IMR-90 (cell line): ENCODE results near the gene CDKL1. TPM values are rescaled to one million over a fixed set of nuclear protein-coding genes. Genes with fewer than 3 reads are reported as not detected.
A peak's percentile ranks its signal among the peaks of the same experiment; 100 is the strongest.

Experiments used
- ATAC-seq: fragments of 200-7000 bp; cut with Tn5 transposase; 2 replicates; pipeline ENCODE4 v1.9.1; 2020; ENCODE audit warnings: low read depth, mild to moderate bottlenecking, moderate library complexity
- BruUV-seq: library from RNA; stranded (reverse); fragments of 400-500 nt; replicated peaks from 2 replicates; lab custom pipeline; 2021; lab: Mats Ljungman, UMichigan
- CTCF ChIA-PET: fragments of 300-600 bp; formaldehyde crosslinking; extraction: SDS; loops from one replicate; lab custom pipeline; 2021; ENCODE audit warnings: antibody characterized with exemption; lab: Yijun Ruan, JAX
- POLR2A ChIA-PET: fragments of 300-600 bp; sonication (Branson Sonifier 250); formaldehyde crosslinking; loops from one replicate; lab custom pipeline; 2022; ENCODE audit warnings: antibody characterized with exemption; ENCODE audit not compliant: unreplicated experiment; lab: Charles Lee
- DNase-seq: peaks from one replicate; pipeline ENCODE4 v3.0.0; 2013
- H2AFZ ChIP-seq: replicated peaks from 2 replicates; pipeline ENCODE3; 2013; ENCODE audit warnings: low read length, mild to moderate bottlenecking; ENCODE audit not compliant: poor library complexity
- H2AK5ac ChIP-seq: 2 replicates; pipeline ENCODE4 v1.6.1; 2013; ENCODE audit warnings: low read depth, low read length, inconsistent platforms
- H2AK9ac ChIP-seq: replicated peaks from 2 replicates; pipeline ENCODE3; 2013; ENCODE audit warnings: mild to moderate bottlenecking, low read depth, low read length, moderate library complexity; ENCODE audit not compliant: poor library complexity
- H2BK120ac ChIP-seq: 2 replicates; pipeline ENCODE4 v1.6.1; 2013; ENCODE audit warnings: low read depth, low read length, inconsistent platforms
- H2BK15ac ChIP-seq: 3 replicates; pipeline ENCODE4 v1.6.1; 2013; ENCODE audit warnings: low read depth, low read length, inconsistent platforms
- H2BK20ac ChIP-seq: 2 replicates; pipeline ENCODE4 v1.6.1; 2013; ENCODE audit warnings: low read depth, mild to moderate bottlenecking, inconsistent platforms, low read length, moderate library complexity
- H2BK5ac ChIP-seq: 2 replicates; pipeline ENCODE4 v1.6.1; 2013; ENCODE audit warnings: mild to moderate bottlenecking, low read depth, low read length, inconsistent platforms; ENCODE audit not compliant: poor library complexity, severe bottlenecking
- H3K14ac ChIP-seq: replicated peaks from 2 replicates; pipeline ENCODE4 v1.6.1; 2013; ENCODE audit warnings: low read depth, low read length, inconsistent platforms
- H3K18ac ChIP-seq: 2 replicates; pipeline ENCODE4 v1.6.1; 2013; ENCODE audit warnings: low read depth, low read length, control low read depth
- H3K23ac ChIP-seq: 2 replicates; pipeline ENCODE4 v1.6.1; 2013; ENCODE audit warnings: low read depth, low read length, inconsistent platforms
- H3K27ac ChIP-seq: 2 replicates; pipeline ENCODE4 v1.5.1; 2013; ENCODE audit warnings: mild to moderate bottlenecking, control low read depth, low read length; ENCODE audit not compliant: insufficient read depth
- H3K27me3 ChIP-seq: 2 replicates; pipeline ENCODE4 v1.6.1; 2013; ENCODE audit warnings: low read length; ENCODE audit not compliant: control insufficient read depth, insufficient read depth
- H3K36me3 ChIP-seq: 2 replicates; pipeline ENCODE4 v1.6.1; 2013; ENCODE audit warnings: low read length, mixed read lengths; ENCODE audit not compliant: control insufficient read depth, insufficient read depth
- H3K4ac ChIP-seq: 2 replicates; pipeline ENCODE4 v1.6.1; 2013; ENCODE audit warnings: low read depth, low read length, inconsistent platforms
- H3K4me1 ChIP-seq: 2 replicates; pipeline ENCODE4 v1.6.1; 2013; ENCODE audit warnings: low read length, mixed read lengths; ENCODE audit not compliant: control insufficient read depth, insufficient read depth
- H3K4me2 ChIP-seq: 2 replicates; pipeline ENCODE4 v1.6.1; 2013; ENCODE audit warnings: low read depth, mild to moderate bottlenecking, control low read depth, low read length, moderate library complexity
- H3K4me3 ChIP-seq: 2 replicates; pipeline ENCODE4 v1.5.1; 2013; ENCODE audit warnings: low read depth, mild to moderate bottlenecking, control low read depth, low read length, moderate library complexity; ENCODE audit not compliant: insufficient read depth
- H3K56ac ChIP-seq: 2 replicates; pipeline ENCODE4 v1.6.1; 2013; ENCODE audit warnings: low read length, inconsistent platforms; ENCODE audit not compliant: insufficient read depth; ENCODE audit errors: extremely low read depth
- H3K79me1 ChIP-seq, 2 experiments: 2 replicates each; pipeline ENCODE4 v1.6.1; 2013; ENCODE audit warnings: low read length in 2 of 2, inconsistent platforms in 1 of 2, low read depth in 1 of 2
- H3K9ac ChIP-seq: 2 replicates; pipeline ENCODE4 v1.6.1; 2013; ENCODE audit warnings: low read depth, low read length, control low read depth
- H3K9me1 ChIP-seq: 2 replicates; pipeline ENCODE4 v1.6.1; 2013; ENCODE audit warnings: low read length, inconsistent platforms; ENCODE audit not compliant: insufficient read depth
- H3K9me3 ChIP-seq: 2 replicates; pipeline ENCODE4 v1.6.1; 2013; ENCODE audit warnings: low read length; ENCODE audit not compliant: control insufficient read depth, insufficient read depth
- H4K20me1 ChIP-seq: 2 replicates; pipeline ENCODE4 v1.6.1; 2013; ENCODE audit warnings: low read length, inconsistent platforms; ENCODE audit not compliant: insufficient read depth
- H4K5ac ChIP-seq: 2 replicates; pipeline ENCODE4 v1.6.1; 2013; ENCODE audit warnings: mild to moderate bottlenecking, low read depth, low read length, control low read depth
- H4K8ac ChIP-seq, 2 experiments: 2 replicates each; pipeline ENCODE4 v1.6.1; 2013; ENCODE audit warnings: low read depth in 2 of 2, low read length in 2 of 2, control low read depth in 1 of 2, inconsistent platforms in 1 of 2
- H4K91ac ChIP-seq: 2 replicates; pipeline ENCODE4 v1.6.1; 2013; ENCODE audit warnings: low read depth, low read length, inconsistent platforms; ENCODE audit not compliant: insufficient read depth
- MAFK ChIP-seq: IDR thresholded peaks from 2 replicates; pipeline ENCODE4 v1.6.1; 2012; ENCODE audit warnings: low read depth, low read length, improper control_type of control experiment
- RCOR1 ChIP-seq: IDR thresholded peaks from 2 replicates; pipeline ENCODE4 v1.6.1; 2012; ENCODE audit warnings: mild to moderate bottlenecking, low read length, improper control_type of control experiment; ENCODE audit not compliant: insufficient replicate concordance
- WGBS, 2 experiments: methylation state at CpG; one replicate each; pipeline versions ENCODE4 v1.1.5 to v1.1.7; 2013; ENCODE audit warnings: missing lambda C conversion rate in 2 of 2; ENCODE audit not compliant: insufficient read length in 1 of 2; ENCODE audit errors: extremely low coverage in 2 of 2; 5-methylcytosine and 5-hydroxymethylcytosine counted together
- dilution Hi-C: fragments of 300-500 bp; cut with HindIII; formaldehyde crosslinking; loops from one replicate; pipeline ENCODE4 v1.14.3; 2018; ENCODE audit warnings: low sequenced_read_pairs; ENCODE audit not compliant: unreplicated experiment
- in situ Hi-C: fragments of 300-500 bp; cut with MboI; formaldehyde crosslinking; loops from 3 replicates; pipeline ENCODE4 v1.14.3; 2019; ENCODE audit warnings: low sequenced_read_pairs, inconsistent platforms, mixed read lengths
- intact Hi-C: fragments of 100-400 bp; cut with micrococcal nuclease; formaldehyde crosslinking; loops from 2 replicates; pipeline ENCODE4 v1.10.0; 2022
- polyA plus RNA-seq, 3 experiments: library from polyadenylated mRNA; depleted of rRNA; stranded (reverse); fragments of >200 nt; gene quantifications; 2 replicates each; pipeline ENCODE4 v1.2.3, GENCODE V29; 2012; ENCODE audit warnings: low replicate concordance in 1 of 3
- total RNA-seq: library from RNA; depleted of rRNA; stranded (reverse); fragments of >200 nt; gene quantifications from 2 replicates; pipeline ENCODE4 v1.2.3, GENCODE V29; 2012
- TF ChIP-seq, protein P1 (sequence below): fragments of 150-350 bp; IDR thresholded peaks from 2 replicates; pipeline ENCODE4 v1.6.1; 2016; ENCODE audit warnings: low read depth, mild to moderate bottlenecking, low read length, moderate library complexity, borderline replicate concordance

The CDKL1 gene
- total and polyA plus RNA-seq, 2 of the 4 experiments (the other 2 are of a cell fraction): 1.9 to 3.8 TPM

DNA sequence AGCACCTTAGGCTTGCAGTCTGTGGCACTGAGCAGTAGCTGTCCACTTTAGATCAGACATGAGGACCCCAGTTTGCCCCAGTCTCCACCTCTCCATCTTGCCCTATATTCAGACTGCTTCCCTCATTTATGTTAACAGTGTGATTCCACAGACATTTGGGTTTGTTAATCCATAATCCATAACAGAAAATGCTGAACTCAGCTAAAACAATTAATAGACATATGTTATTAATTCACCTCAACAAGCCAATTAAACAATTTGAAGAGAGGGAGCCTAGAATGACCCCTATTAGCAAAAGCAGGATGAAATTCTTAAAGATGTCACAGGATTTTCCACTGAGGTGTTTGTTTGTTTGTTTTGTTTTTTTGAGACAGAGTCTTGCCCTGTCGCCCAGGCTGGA lies 9.1 kb downstream of the CDKL1 start:
- H3K79me1 ChIP-seq: peaks cover 0 to 2% of the 10 kb centered on the region in 2 experiments; a peak in 1 of 4 replicates
- intact Hi-C loops: no loop called here
- no peak overlapping the region for H3K14ac ChIP-seq
- no peak overlapping the region for H3K4me2 ChIP-seq
- H2AFZ ChIP-seq: no peak overlapping the region
- no peak overlapping the region for H3K56ac ChIP-seq
- DNase-seq: no peak
- in situ Hi-C loops: no loop called here
- H2BK120ac ChIP-seq: no peak overlapping the region
- H2BK5ac ChIP-seq: no peak overlapping the region
- H3K27ac ChIP-seq: no peak overlapping the region
- no peaks in the 10 kb centered on the region for H3K9me1 ChIP-seq
- H4K8ac ChIP-seq: no peak overlapping the region
- H2AK9ac ChIP-seq: no peak overlapping the region
- no peak overlapping the region for H4K5ac ChIP-seq
- H4K20me1 ChIP-seq: no peaks in the 10 kb centered on the region
- no peak overlapping the region for H3K18ac ChIP-seq
- H2BK20ac ChIP-seq: no peak overlapping the region
- CTCF ChIA-PET: no interaction called here
- H3K4ac ChIP-seq: no peak overlapping the region
- no peak overlapping the region for H3K4me3 ChIP-seq
- no peaks in the 10 kb centered on the region for H3K4me1 ChIP-seq
- TF ChIP-seq RCOR1 (no peak), MAFK (peak; percentile 94)
- TF ChIP-seq, protein P1, sequence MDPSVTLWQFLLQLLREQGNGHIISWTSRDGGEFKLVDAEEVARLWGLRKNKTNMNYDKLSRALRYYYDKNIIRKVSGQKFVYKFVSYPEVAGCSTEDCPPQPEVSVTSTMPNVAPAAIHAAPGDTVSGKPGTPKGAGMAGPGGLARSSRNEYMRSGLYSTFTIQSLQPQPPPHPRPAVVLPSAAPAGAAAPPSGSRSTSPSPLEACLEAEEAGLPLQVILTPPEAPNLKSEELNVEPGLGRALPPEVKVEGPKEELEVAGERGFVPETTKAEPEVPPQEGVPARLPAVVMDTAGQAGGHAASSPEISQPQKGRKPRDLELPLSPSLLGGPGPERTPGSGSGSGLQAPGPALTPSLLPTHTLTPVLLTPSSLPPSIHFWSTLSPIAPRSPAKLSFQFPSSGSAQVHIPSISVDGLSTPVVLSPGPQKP: no peak
- H3K36me3 ChIP-seq: no peaks in the 10 kb centered on the region; the same call in 1 of the 2 replicates
- no peaks in the 10 kb centered on the region for H3K9me3 ChIP-seq
- H3K9ac ChIP-seq: no peak overlapping the region
- H4K91ac ChIP-seq: no peak overlapping the region
- dilution Hi-C loops: no loop called here
- POLR2A ChIA-PET: no interaction called here
- BruUV-seq: no TSS peak
- no peaks in the 10 kb centered on the region for H3K27me3 ChIP-seq
- no peak for ATAC-seq
- no CpG with 5 or more reads among the region's 1 CpG for WGBS, 2 experiments
- H2BK15ac ChIP-seq: no peak overlapping the region
- no peak overlapping the region for H3K23ac ChIP-seq
- no peak overlapping the region for H2AK5ac ChIP-seq
